Peyer's patch (tissue), 4 donors: Measurements from ENCODE around the gene KARS1.

Experiments used
- CTCF ChIP-seq, 6 experiments: fragments of 450-650 bp in 4 of 6; fragments of 200-600 bp in 2 of 6; sonication (generic) in 1 of 6; IDR thresholded peaks; one replicate each; pipeline ENCODE4 v1.5.1; 2017 to 2019; ENCODE audit warnings: antibody characterized with exemption in 6 of 6, mild to moderate bottlenecking in 3 of 6, moderate library complexity in 1 of 6
- POLR2A ChIP-seq, 2 donors: fragments of 450-650 bp; IDR thresholded peaks; one replicate each; pipeline ENCODE4 v1.5.1; 2017; ENCODE audit warnings: antibody characterized with exemption in 2 of 2, mild to moderate bottlenecking in 2 of 2, moderate library complexity in 2 of 2

GRCh38 chr16:75660321-75660720, 12.9 kb upstream of the KARS1 start:
- no peak for TF ChIP-seq CTCF (IDR thresholded peaks at IDR 0.05)
- TF ChIP-seq POLR2A (IDR thresholded peaks at IDR 0.05) = no peak
